Mesenchymal stem cell (in vitro differentiated cells and primary cell): Measurements from ENCODE around the gene MAP4K4.
A peak's percentile ranks its signal among the peaks of the same experiment; 100 is the strongest.

Experiments
- DNase-seq: peaks from one replicate; pipeline ENCODE4 v3.0.0-alpha.2; 2013
- H2AFZ ChIP-seq: one replicate; pipeline ENCODE4 v1.6.1; 2013; ENCODE audit warnings: low read depth, mild to moderate bottlenecking, control low read depth, inconsistent platforms, low read length, moderate library complexity
- H2AK5ac ChIP-seq: 2 replicates; pipeline ENCODE4 v1.6.1; 2013; ENCODE audit warnings: low read length, moderate library complexity, mild to moderate bottlenecking, inconsistent platforms; ENCODE audit not compliant: severe bottlenecking
- H2BK120ac ChIP-seq: one replicate; pipeline ENCODE4 v1.6.1; 2013; ENCODE audit warnings: low read depth, mild to moderate bottlenecking, inconsistent platforms, low read length, moderate library complexity
- H2BK12ac ChIP-seq, 2 experiments: one replicate each; pipeline ENCODE4 v1.6.1; 2013; ENCODE audit warnings: inconsistent platforms in 2 of 2, low read length in 2 of 2, mild to moderate bottlenecking in 2 of 2, moderate library complexity in 2 of 2, control low read depth in 1 of 2
- H2BK15ac ChIP-seq: one replicate; pipeline ENCODE4 v1.6.1; 2013; ENCODE audit warnings: mild to moderate bottlenecking, low read depth, inconsistent platforms; ENCODE audit not compliant: poor library complexity, severe bottlenecking
- H2BK5ac ChIP-seq: 2 replicates; pipeline ENCODE4 v1.6.1; 2013; ENCODE audit warnings: low read depth, mild to moderate bottlenecking, low read length, control low read depth, inconsistent platforms; ENCODE audit not compliant: poor library complexity, severe bottlenecking
- H3K14ac ChIP-seq, 2 experiments: one replicate each; pipeline ENCODE4 v1.6.1; 2013; ENCODE audit warnings: inconsistent platforms in 2 of 2, low read length in 2 of 2, control low read depth in 1 of 2, mild to moderate bottlenecking in 1 of 2, moderate library complexity in 1 of 2
- H3K18ac ChIP-seq, 2 experiments: one replicate each; pipeline ENCODE4 v1.6.1; 2013; ENCODE audit warnings: inconsistent platforms in 2 of 2, low read length in 2 of 2, control low read depth in 1 of 2, low read depth in 1 of 2, mild to moderate bottlenecking in 1 of 2
- H3K23ac ChIP-seq, 2 experiments: one replicate each; pipeline ENCODE4 v1.6.1; 2013; ENCODE audit warnings: inconsistent platforms in 2 of 2, low read length in 2 of 2, mild to moderate bottlenecking in 2 of 2, moderate library complexity in 2 of 2, control low read depth in 1 of 2
- H3K27ac ChIP-seq: 2 replicates; pipeline ENCODE4 v1.5.1; 2013; ENCODE audit warnings: mild to moderate bottlenecking, moderate library complexity, low read length, control low read depth, inconsistent platforms; ENCODE audit not compliant: poor library complexity, severe bottlenecking
- H3K27me3 ChIP-seq, 2 experiments: 2 replicates each; pipeline versions ENCODE4 v1.6.1 to v1.7.0; 2013; ENCODE audit warnings: low read length in 2 of 2, mild to moderate bottlenecking in 2 of 2, moderate library complexity in 2 of 2, control low read depth in 1 of 2, inconsistent platforms in 1 of 2; ENCODE audit not compliant: control insufficient read depth in 1 of 2, insufficient read depth in 1 of 2
- H3K36me3 ChIP-seq, 2 experiments: 2 replicates each; pipeline versions ENCODE4 v1.6.1 to v1.7.0; 2013; ENCODE audit warnings: low read length in 2 of 2, control low read depth in 1 of 2, inconsistent platforms in 1 of 2, low read depth in 1 of 2, mild to moderate bottlenecking in 1 of 2; ENCODE audit not compliant: insufficient read depth in 2 of 2, control insufficient read depth in 1 of 2
- H3K4ac ChIP-seq, 2 experiments: one replicate each; pipeline ENCODE4 v1.6.1; 2013; ENCODE audit warnings: inconsistent platforms in 2 of 2, low read length in 2 of 2, mild to moderate bottlenecking in 2 of 2, moderate library complexity in 2 of 2, control low read depth in 1 of 2, low read depth in 1 of 2
- H3K4me1 ChIP-seq: 2 replicates; pipeline ENCODE4 v1.6.1; 2013; ENCODE audit warnings: low read depth, low read length, control low read depth; ENCODE audit not compliant: control insufficient read depth, insufficient read depth
- H3K4me2 ChIP-seq: 2 replicates; pipeline ENCODE4 v1.6.1; 2013; ENCODE audit warnings: low read length, mild to moderate bottlenecking, inconsistent platforms; ENCODE audit not compliant: poor library complexity, severe bottlenecking
- H3K4me3 ChIP-seq, 2 experiments: 2 replicates each; pipeline versions ENCODE4 v1.5.1 to v1.7.0; 2013; ENCODE audit warnings: low read length in 2 of 2, mild to moderate bottlenecking in 2 of 2, control low read depth in 1 of 2, low read depth in 1 of 2; ENCODE audit not compliant: insufficient read depth in 1 of 2
- H3K79me1 ChIP-seq: replicated peaks from 2 replicates; pipeline ENCODE4 v1.6.1; 2013; ENCODE audit warnings: mild to moderate bottlenecking, control low read depth, low read length, inconsistent platforms; ENCODE audit not compliant: poor library complexity, severe bottlenecking
- H3K9ac ChIP-seq: 2 replicates; pipeline ENCODE4 v1.7.0; 2013; ENCODE audit warnings: mild to moderate bottlenecking, low read length, moderate library complexity
- H3K9me3 ChIP-seq: 2 replicates; pipeline ENCODE4 v1.7.0; 2013; ENCODE audit warnings: mild to moderate bottlenecking, low read length; ENCODE audit not compliant: control insufficient read depth
- H4K8ac ChIP-seq: one replicate; pipeline ENCODE4 v1.6.1; 2013; ENCODE audit warnings: inconsistent platforms, mild to moderate bottlenecking, low read length, moderate library complexity
- H4K91ac ChIP-seq: one replicate; pipeline ENCODE4 v1.6.1; 2013; ENCODE audit warnings: mild to moderate bottlenecking, low read length, inconsistent platforms
- WGBS: methylation state at CpG from one replicate; pipeline ENCODE4 v1.1.7; 2013; ENCODE audit warnings: mixed read lengths; 5-methylcytosine and 5-hydroxymethylcytosine counted together

Gene MAP4K4

GRCh38 chr2:101817481-101817880, 120.0 kb downstream of the MAP4K4 start:
- Histone ChIP-seq H3K4me2 (no peak overlapping the region), H2AK5ac (no peak overlapping the region), H3K4me1 (peaks cover 15% of the 10 kb centered on the region), H4K8ac (no peak overlapping the region), H2AFZ (no peak overlapping the region), H3K36me3 (peaks cover 0 to 31% of the 10 kb centered on the region in 2 experiments), H2BK15ac (peak overlapping the region; percentile 33), H4K91ac (no peak overlapping the region), H3K18ac (no peak overlapping the region), H3K14ac (no peak overlapping the region), H3K9me3 (no peaks in the 10 kb centered on the region), H3K27ac (no peak overlapping the region), H3K79me1 (peaks cover 5% of the 10 kb centered on the region), H3K4me3 (no peak overlapping the region), H2BK12ac (no peak overlapping the region), H3K9ac (no peak overlapping the region), H3K23ac (no peak overlapping the region), H2BK5ac (no peak overlapping the region), H2BK120ac (no peak overlapping the region), H3K27me3 (no peaks in the 10 kb centered on the region), H3K4ac (no peak overlapping the region)
- WGBS, result 93% methylated on average over 6 of the region's 6 CpGs
- no peak for DNase-seq

- Histone ChIP-seq H2BK5ac (no peak overlapping the region), H3K9me3 (no peaks in the 10 kb centered on the region), H3K23ac (peak overlapping the region in 1 of 2 experiments; percentile 89), H3K9ac (peak overlapping the region; percentile 6), H2BK15ac (no peak overlapping the region), H2BK120ac (no peak overlapping the region), H3K4me1 (peaks cover 17% of the 10 kb centered on the region), H3K4me2 (no peak overlapping the region), H3K27me3 (no peaks in the 10 kb centered on the region), H3K4ac (peak overlapping the region in 1 of 2 experiments; percentile 20), H2AK5ac (no peak overlapping the region), H4K8ac (no peak overlapping the region), H3K4me3 (peak overlapping the region in 1 of 2 experiments; percentile 42), H3K27ac (peak overlapping the region; percentile 14), H3K79me1 (peaks cover 5% of the 10 kb centered on the region), H4K91ac (no peak overlapping the region), H3K14ac (peak overlapping the region in 1 of 2 experiments; percentile 37), H2AFZ (no peak overlapping the region), H3K36me3 (peaks cover 0 to 31% of the 10 kb centered on the region in 2 experiments), H3K18ac (peak overlapping the region; percentile 28 to 32), H2BK12ac (peak overlapping the region in 1 of 2 experiments; percentile 31)
- peak; percentile 78 for DNase-seq
- 92% methylated on average over 1 of the region's 1 CpG for WGBS
Measured at GRCh38 chr2:101818531-101819451, 121.3 kb downstream of the MAP4K4 start.

GRCh38 chr2:101820519-101820918, 123.0 kb downstream of the MAP4K4 start:
- Histone ChIP-seq H4K91ac (no peak overlapping the region), H3K4ac (no peak overlapping the region), H4K8ac (no peak overlapping the region), H3K4me1 (peaks cover 17% of the 10 kb centered on the region), H3K9me3 (no peaks in the 10 kb centered on the region), H3K14ac (no peak overlapping the region), H3K23ac (no peak overlapping the region), H2BK120ac (no peak overlapping the region), H3K18ac (peak overlapping the region in 1 of 2 experiments; percentile 7), H2BK5ac (no peak overlapping the region), H2AK5ac (no peak overlapping the region), H3K4me2 (no peak overlapping the region), H2BK15ac (no peak overlapping the region), H3K9ac (no peak overlapping the region), H2AFZ (no peak overlapping the region), H3K4me3 (no peak overlapping the region), H3K36me3 (peaks cover 0 to 31% of the 10 kb centered on the region in 2 experiments), H3K79me1 (peaks cover 8% of the 10 kb centered on the region), H3K27me3 (no peaks in the 10 kb centered on the region), H2BK12ac (no peak overlapping the region), H3K27ac (peak overlapping the region; percentile 53)
- peak; percentile 93 for DNase-seq
- WGBS, result 6% methylated on average over 4 of the region's 4 CpGs

- Histone ChIP-seq H2BK12ac (no peak overlapping the region), H2AFZ (no peak overlapping the region), H3K27me3 (no peaks in the 10 kb centered on the region), H3K23ac (no peak overlapping the region), H3K4me1 (peaks cover 12% of the 10 kb centered on the region), H4K91ac (no peak overlapping the region), H3K27ac (no peak overlapping the region), H3K4me3 (no peak overlapping the region), H3K79me1 (peaks cover 8% of the 10 kb centered on the region), H3K9me3 (no peaks in the 10 kb centered on the region), H3K18ac (no peak overlapping the region), H3K36me3 (peaks cover 0 to 37% of the 10 kb centered on the region in 2 experiments), H3K4me2 (no peak overlapping the region), H2BK15ac (no peak overlapping the region), H4K8ac (no peak overlapping the region), H3K9ac (peak overlapping the region; percentile 24), H3K14ac (no peak overlapping the region), H2AK5ac (no peak overlapping the region), H3K4ac (no peak overlapping the region), H2BK120ac (no peak overlapping the region), H2BK5ac (no peak overlapping the region)
- 62% methylated on average over 3 of the region's 3 CpGs for WGBS
- DNase-seq, result no peak
Measured at GRCh38 chr2:101821059-101821805, 123.7 kb downstream of the MAP4K4 start.
